Stimulated activated CD8-positive, alpha-beta memory T cell treated with anti-CD3 and anti-CD28 coated beads, Interleukin-7, amount 100 ng/mL, for 1 hour (primary cell): ENCODE results near the gene DNAJB12.
A peak's percentile ranks its signal among the peaks of the same experiment; 100 is the strongest.
"Not testable (repeated sequence)": the region's sequence is repeated elsewhere in the genome, so short reads cannot be mapped to it uniquely, and the experiment has no call there.

ENCODE experiments used
- DNase-seq, 2 donors: peaks; one replicate each; pipeline ENCODE4 v3.0.0-alpha.2; 2020; ENCODE audit warnings: low read depth in 2 of 2

DNAJB12 gene

DNA sequence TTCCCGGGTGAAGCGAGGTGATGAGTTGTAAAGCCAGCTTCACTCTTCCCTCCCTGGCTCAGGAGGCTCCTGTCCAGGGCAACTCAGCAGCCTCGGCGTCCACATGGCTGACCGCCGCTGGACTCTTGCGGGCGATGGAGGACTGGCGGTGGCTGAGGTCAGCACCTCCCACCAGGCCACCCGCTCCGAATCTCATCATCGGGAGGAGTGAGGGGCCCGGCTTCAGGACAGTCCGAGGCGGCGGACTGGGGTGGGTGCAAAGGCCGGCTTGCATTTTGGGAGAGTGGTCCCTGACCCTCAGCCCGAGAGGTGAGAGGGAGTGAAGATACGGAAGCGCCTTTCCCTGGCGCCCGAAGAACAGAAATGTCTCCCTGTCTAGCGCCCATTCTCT, 759 bp downstream of the DNAJB12 start:
- no peak for DNase-seq

DNA sequence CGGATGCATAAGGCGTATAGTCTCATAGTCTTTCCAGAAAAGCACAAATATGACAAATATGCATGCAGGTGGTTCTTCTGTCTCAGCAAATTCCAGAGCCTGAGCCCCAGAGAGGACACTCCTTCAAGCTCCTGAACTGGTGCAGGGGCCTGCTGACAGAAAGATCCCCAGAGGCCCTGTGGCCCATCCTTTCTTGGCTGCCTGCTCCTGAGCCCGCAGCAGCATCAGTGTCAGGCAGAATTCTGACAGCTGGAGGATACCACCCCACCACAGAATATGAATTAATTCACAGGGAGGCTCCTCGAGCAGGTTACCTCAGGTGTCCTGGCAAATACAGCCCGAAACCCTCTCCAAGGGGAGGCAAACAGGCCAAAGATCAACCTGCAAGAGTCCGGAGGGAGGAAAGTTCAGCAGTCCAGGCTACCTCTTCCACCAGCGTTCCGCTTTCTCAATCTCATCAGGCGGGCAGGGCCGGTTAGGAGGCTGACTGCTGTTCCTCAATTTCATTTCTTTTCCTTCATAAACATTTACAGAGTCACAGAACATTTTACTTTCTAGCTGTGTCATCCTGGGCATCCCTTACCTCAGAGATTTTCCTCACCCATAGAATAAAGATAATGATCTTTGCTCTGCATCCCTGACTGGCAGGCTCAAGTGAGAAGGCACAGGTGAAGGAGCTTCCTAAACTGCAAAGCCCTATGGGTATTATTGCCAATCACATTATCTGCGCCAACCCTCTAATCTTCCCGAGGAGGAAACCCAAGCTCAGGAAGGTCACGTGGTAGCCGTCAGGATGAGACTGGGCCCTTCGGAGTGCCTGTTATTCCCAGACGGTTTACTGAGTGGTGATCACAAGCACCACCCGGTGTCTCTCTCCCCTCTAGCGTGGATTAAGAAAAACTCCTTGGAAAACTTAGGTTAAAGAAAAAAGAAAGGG, 1.4 kb downstream of the DNAJB12 start:
- DNase-seq: no peak

DNA sequence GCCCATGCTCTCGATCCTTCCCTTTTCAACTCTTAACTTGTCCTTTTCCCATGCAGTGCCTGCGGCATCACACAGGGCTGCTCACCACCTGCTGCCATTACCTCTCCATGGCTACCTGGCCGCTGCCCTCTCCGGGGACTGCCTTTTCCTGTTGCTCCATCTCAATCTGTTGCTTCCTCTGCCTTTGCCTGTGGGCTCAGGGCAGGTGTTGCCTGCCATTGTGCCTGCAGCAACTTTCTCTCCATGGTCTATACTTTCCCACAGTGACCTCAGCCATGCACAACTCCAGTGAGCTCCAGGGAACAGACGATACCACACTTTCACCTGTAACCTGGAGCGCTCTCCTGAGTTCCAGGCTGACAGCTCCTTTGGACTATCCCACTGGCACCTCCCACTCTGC, 3.2 kb downstream of the DNAJB12 start:
- no peak for DNase-seq

DNA sequence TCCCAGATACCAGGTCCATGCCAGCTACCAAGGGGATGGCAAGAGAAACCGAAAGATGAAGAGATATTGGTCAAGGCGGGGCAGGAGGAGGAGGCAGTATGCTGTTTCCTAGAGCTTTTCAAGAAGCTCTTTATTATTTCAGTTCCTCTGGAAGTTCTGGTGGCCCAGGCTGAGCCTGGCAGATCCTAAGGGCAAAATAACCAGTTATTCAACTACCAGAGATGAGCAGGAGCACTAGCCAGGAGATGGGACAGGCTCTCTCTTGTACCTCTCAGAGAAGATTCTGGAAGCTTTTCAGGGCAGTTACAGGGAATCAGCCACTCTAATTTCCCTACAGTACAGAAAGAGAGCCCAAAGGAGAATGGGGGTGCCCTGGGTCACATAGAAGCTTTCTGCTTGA, 5.3 kb downstream of the DNAJB12 start:
- no peak for DNase-seq

DNA sequence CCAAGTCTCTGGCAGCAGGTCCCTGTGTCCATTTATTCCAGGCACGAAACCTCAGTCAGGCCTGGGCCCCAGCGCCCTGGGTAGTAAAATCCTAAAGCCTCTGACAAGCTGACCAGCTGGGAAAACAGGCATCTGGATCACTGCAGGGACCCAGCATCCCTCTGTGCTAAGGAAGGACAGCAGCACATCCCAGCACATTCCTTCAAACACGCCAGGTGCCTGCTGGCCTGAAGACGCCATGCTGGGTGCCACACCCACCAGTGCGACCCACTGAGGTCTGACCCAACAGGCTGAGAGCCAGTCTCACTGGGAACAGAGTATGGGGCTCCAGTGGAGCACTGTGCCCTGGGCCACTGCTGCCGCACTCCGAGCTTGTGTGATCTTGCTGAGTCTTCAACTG, 6.4 kb downstream of the DNAJB12 start:
- DNase-seq: no peak

DNA sequence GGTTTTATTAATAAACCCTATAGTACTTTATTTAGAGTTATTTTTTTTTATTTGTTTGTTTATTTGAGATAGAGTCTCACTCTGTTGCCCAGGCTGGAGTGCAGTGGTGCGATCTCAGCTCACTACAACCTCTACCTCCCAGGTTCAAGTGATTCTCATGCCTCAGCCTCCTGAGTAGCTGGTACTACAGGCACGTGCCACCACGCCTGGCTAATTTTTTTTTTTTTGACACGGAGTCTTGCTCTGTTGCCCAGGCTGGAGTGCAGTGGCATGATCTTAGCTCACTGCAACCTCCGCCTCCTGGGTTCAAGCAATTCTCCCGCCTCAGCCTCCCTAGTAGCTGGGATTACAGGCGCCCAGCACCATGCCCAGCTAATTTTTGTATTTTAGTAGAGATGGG, 8.6 kb downstream of the DNAJB12 start:
- DNase-seq: not testable (repeated sequence)

DNA sequence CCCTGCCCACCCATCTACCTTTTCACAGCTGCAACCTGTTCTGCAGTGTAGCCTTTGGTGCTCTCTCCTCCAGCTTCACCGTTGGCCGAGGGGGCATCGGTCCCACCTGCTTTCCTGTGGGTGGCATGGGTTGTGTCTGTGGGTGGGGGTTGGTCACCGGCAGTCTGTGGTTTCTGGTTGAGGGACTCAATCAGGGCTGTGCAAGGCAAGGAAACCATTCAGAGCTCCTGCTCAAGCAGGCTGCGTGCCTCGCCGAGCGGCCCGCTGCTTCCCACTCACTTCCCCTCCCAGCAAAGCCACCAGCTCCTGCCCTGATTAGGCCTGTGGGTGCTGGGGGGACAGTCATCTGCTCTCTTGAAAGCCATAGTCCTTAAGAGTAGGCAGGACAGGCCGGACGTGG, 9.8 kb downstream of the DNAJB12 start:
- DNase-seq: no peak

DNA sequence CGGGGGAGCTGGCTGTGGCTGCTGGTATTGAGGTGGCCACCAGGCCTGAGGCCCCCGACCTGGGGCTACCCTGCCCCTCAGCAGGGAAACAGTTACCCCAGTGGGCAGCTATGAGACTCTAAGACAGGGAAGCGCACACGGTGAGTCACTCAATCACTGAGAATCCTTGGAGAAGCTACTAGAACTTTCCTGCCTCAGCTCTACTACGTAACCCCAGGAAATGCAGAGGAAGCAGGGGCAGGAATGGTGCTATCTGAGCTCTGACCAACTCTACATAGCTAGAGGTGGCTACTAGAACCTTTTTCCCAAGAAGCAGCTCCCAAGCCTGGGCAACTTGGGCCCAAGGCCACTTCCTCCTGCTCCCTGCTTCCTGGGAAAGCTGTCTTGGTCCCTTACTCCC, 11.8 kb downstream of the DNAJB12 start:
- DNase-seq: no peak

DNA sequence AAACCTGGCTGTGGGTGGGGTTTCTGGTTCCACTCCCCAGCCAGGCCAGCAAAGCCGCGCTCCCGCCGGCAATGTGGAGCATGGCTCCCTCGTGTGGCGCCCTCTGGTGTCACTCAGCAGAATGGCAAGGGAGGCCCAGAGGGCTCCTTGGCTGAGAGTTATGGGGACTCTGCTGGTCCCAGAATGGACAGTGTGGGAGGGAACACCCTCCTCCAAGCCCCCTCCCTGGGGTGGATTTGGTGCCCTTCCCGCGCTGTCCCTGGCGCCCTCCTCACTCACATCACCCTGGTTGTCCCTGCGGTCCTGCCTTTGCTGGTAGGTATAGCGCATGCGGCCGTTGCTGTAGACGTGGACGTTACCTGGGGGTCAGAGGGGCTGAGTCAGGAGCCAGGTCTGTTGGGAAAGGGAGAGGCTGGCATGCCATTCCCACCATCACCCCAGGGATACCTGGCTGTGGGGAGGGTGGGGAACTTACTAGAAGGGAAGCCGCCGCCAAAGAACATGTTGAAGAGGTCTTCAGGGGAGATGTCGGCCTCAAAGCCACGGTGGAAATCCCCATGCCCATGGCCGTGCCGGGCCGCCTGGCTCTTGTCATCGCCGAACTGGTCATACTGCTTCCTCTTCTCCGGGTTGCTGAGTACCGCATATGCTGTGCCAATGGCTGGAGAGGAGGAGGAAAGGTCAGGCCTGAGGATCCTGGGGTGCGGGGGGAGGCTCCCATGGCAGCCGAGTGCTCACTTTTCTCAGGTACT, 14.0 kb downstream of the DNAJB12 start:
- DNase-seq: peak in 1 of 2 donors; percentile 58

DNA sequence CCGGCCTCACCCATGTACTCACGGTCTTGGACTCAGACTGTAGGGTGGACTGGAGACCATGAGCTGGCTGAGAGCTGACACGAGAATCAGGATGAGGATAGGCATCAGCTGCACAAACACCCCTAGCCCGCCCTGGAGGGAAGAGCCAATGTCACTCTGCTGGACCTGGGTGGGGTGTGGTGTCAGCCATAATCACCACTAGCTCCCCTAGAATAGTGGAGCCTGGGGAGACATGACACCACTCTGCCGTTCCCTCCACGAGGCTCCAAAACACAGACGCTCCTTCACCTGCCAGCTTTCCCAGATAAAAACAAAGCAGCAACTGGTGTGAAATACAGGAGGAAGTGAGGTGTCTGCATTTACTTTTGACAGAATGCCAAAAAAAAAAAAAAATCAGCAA, 16.5 kb downstream of the DNAJB12 start:
- DNase-seq: no peak

DNA sequence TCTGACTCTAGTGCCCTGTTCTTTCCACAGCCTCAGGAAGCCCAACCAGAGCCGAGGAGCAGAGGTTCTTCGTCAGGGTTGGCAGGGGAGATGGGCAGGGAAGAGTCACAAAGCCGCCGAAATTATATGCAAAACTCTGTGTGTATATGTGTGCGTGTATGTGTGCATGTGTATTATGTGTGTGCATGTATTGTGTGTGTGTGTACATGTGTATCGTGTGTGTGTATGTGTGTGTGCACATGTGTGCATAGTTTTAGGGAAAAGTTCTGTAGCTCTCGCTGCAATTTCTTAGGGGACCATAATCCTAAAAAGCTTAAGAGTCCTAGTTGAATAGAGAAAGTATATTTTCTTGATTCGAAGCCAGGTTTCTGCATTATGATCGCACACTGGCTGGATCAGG, 17.0 kb downstream of the DNAJB12 start:
- no peak for DNase-seq

DNA sequence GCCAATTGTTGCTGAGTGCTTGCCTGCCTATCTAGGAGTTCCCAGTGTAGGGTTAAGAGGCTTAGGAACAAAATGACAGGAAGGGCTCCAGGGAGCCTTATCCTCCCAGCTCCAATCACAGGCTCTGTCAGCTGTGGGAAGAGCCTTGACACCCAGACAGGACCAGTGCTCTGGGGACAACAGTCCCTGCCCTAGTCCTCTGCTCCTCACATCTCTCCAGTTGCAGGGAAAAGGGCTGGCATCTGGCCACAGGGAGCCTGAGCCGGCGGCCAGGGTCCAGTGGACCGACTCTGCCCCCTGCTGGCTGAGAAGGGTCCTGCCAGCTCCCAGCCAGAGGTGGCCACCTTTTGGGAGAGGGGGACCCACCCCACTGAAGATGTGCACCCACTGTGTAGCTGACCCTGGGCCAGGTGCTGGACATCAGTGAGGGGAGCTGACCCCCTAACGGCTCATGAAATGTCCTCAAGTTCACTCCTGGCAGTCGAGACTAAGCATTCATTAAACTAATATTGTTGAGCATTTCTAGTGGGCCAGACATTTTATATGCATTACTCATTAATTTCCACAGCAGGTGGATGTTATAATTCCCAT, 17.6 kb downstream of the DNAJB12 start:
- peak in 1 of 2 donors; percentile 49 for DNase-seq

DNA sequence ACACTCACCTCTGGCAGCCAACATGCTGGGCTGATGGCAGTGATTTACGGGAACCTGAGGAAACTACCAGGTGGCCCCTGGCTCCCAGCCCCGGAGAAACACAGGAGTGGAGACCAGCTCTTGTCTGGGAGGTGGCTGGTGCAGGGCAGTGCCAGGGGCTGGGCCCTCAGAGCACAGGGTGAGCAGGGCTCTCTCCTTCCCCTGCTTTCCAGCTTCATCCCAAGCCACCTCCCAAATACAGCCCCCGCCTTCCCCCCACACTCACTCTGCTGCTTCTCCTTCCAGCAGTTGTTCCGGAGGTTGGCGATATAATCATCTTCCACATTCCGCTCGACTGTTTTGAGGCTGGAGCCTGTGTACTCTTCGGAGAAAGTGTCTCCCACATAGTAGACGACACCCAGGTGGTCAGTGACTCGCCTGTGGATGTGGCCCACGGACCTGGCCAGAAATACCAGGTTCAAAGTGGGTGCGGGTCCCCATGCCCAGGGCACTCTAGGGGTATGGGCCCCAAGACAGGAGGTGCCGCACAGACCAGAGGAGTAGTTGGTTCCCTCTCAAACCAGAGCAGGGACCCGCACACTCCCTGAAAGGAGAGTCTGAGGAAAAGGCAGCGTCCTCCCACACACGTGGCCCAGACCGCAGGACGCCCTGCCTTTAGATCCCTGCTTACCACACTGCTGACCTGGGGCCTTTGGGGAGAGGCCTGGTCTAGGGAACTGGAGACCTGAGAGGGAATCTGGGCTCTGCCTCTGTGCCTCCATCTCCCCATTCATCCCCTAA, 18.3 kb downstream of the DNAJB12 start:
- DNase-seq: no peak

DNA sequence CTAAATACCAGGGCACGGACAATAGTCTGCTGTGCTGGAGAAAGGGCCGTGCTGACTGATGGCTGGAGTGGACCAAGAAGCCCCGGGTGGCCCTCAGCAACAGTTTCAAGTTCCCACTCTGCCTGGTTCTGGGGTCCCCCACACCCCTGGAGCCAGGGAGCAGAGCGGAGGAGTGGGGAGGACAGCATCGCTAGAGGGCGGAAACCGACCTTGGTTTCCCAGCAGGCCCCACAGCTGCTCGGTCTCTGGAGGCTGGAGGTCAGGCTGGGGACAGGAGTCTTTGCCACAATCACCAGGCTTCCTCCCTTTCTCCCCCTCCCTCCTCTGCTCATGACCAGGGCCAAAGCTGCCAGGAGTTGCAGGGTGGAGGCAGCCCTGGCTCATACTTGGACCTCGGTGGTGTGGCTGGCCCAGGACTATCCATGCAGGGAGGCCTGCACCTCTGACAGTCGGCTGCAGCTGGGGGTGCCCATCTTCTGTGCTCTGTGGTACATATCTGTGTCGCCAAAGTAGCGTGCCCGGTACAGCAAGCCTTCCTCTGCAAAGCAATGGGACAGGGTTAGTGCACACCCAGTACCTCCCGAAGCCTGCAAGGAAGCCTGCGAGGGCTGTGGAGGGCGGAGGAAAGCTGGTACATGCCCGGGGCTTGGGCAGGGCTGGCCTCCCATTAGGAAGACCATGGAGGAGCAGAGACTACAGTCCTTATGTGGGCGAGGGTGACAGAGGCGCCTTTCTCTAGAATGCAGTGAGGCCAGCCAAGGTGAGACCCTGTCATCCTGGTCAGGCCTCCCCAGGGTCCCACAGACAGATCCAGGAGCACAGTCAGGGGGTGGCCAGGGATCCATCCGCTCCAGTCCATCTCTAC, 19.1 kb downstream of the DNAJB12 start:
- DNase-seq: no peak

DNA sequence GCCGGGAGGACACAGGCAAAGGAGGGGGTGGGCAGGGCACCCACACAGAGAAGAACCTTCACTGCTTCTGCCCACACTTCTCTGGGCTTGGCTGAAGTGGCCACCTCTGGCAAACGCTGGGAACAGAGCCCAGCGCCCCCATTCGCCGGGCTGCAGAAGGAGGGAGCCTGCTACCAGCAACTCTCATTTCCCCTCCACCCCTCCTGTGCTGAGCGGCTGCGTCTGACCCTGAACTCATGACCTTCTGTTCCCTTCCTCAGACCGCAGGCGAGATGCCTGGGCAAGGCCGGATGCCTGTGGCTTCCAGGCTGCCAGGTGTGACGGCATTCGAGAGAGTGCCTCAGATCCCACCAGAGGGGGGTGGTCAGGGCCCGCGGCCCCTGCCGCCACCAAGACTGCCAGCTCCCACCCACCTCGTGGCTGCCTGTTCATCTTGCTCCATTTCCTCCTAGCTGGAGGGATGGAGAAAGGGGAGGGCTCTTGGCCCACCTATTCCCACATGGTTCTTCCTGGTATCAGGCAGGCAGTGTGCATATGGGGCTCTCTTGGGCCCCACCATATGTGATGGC, 19.8 kb downstream of the DNAJB12 start:
- DNase-seq: peak; percentile 52 to 62

DNA sequence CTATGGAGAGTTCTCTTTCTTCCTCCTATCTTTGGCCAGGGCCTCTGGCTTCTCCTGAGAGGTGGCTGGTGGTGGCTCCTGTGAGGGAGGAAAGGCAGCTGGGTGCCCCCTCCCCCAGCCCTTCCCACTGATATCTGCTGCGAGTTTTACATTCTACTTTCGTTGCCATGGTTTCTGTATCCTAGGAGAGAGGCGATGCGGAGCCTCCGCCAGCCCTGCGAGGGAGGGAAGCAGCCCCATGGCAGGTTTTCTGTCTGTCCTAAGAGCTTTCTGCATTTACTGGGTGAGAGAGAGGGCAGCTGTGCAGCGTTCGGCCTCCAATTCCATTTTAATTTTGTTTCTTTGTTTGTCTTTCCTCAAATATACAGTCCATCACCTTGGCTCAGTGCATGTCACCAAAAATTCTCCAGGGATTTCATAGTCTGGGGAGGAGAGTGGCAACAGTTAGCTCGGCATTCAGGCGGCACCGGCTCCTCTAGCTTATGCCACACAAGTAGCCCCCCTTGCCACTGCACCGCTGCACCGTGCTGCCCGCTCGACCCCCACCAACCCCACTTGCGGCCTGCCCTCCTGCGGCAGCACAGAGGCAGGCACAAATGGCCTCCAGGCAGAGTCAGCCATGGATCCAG, 20.4 kb downstream of the DNAJB12 start:
- DNase-seq: no peak

DNA sequence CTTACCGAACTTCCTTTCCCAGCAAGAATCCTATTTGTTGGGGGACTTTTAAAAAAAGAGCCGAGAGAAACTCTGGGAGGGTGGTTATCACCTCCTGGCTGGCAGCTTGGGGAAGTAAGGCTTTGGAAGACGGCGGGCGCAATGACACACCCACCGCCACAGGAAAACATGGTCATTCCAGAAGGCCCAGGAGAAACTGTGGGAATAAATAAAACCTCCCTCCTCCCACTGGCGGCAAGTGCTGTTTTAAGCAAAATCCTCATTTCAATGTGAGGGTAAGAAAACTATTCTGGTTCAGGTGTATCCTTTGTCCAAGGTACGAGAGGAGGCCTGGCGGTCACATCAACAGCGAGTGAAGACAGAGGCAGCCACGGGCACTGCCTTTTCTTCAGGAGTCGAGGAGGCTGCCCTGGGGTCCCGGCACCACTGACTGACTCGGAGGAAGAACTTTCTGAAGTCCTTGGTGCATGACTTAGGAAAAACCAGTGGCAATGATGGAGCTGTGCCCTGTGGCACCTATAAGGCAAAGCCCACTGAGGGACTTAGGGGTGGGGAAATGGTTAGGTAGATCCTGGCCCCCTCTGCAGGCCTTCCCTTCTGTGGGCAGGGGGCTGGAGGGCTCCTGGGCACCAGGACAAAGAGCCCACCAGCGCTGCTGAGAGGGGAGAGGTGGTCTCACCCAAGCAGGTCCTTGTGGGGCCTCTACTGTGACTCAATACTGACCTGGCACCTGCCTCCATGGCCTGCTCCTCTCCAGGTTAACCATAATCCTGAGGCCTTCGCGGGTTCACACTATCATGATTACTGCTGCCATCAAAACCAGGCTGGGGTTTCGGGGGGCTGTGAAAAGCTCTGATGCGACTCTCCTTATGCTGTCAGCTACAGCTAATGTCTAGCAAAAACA, 21.4 kb downstream of the DNAJB12 start:
- DNase-seq: no peak

DNA sequence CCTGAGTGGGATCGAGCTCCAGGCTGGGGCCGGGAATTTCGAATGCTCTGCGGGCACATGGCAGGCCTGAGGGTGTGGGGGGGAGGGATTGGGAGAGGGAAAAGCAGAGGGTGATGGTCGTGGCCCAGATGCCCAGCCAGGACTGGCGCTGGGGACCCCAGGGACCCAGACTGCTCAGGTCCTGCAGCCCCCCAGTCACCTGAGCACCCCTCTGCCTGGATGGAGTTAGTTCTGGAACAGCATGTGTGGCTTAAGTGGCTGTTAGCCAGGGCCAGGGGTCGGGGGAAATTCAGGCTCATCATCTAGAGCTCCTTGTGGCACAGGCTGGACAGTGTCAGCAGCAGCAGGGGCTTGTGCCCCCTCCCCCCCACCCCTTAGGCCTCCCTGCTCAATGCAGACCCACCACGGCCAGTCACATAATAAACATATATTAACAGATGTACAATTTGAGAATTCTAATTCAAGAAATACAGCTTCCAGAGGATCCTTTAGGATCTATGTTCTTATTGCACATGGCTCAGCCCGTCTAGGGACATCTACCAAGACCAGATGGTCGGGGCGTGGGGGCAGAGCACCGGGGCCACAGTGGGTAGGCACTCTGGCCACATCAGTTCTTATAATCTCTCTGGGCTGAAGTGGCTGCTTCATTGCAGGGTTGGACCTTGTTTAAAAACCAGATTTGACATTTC, 22.2 kb downstream of the DNAJB12 start:
- DNase-seq: no peak
